ENCODE results near the gene RBM20.

RBM20 gene

GRCh38 chr10:110871298-110872084 lies 227.4 kb downstream of the RBM20 start, which contains the start of gene PDCD4:
PDCD4 (plus strand) TSS chr10:110871928; CDS start chr10:110876028, 4,100 bp downstream.
- peak; percentile 98 for DNase-seq (ENCODE audit: low spot score)

DNA sequence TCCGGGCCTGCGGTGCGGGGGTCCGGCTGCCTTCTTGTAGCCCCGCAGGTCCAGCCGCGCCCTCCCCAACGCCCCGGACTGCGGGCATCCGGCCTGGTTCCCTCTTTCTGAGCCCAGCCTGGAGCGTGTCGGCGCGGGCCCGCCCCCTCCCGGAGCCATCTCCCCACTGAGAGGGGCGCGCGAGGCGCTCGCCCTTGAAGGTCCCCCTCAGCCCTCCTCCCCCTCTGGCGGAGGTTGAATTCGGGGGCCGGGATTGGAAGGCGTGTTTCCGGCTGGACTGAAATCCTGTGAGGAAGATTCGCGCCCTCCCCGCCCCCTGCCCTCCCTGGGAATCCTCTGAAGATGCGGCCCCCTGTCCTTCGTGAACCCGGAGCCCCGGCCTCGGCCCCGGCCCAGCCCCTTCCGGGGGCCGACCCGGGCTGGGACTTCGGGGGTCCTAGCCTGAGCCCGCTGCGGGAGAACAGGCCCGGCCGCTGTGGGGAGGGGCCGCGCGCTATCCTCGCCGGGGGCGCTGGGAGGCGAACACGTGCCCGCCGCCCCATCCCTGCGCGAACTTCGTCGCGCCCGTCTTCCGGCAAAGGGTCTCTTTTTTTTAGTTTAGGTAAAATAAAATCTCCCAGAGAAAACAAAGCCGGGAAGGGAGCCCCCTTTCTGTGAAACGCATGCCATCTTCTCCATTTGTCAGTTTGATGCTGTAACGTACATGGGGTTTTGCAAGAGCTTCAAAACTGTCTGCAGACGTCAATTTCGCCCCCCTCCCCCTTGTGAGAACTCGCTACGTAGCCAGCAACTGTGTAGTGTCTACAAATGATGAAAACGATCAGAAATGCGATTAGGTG lies 228.2 kb downstream of the RBM20 start:
- DNase-seq (ENCODE audit: low spot score), result peak; percentile 64

DNA sequence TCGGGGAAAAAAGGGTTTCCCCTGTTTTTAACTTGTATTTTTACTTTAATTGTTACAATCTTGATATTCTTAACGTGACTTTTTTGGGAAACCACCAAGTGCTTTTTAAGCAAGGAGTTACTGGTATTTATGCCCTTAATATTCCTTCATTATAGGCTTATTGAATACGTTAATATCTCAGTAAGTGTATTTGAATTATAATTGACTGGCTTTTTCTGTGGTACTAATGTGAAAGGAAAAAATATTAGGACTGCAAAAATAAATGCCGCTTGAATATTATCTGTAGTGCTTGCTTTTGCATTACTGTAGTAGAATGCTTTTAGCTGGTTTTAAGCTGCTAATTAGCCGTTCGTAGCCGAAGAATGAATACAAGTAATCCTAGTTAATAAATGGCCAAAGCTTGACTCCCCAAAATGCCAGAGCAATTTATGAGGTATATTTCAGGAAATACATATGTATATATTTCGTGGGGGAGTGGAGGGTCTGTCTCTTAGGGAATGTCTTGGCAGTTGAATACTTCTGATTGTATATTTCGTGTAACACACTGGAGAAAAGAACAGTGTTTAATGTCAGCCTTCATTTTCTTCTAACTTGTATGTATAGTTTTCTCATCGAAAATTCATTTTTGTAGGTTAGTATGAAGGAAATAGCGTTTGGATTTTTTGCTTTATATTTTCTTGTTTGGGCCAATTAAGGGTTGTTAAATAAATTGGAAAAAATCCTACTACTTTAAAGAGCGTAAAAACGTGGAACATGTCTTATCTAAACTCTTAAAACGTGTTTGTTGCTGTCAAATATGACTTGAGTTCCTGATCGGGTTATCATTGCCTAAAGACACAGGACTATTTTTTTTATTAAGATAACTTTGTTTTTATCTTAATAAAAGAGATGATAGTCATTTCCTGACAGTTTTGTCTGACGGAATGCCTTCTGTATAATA lies 229.1 kb downstream of the RBM20 start:
- no peak for DNase-seq (ENCODE audit: low spot score)

GRCh38 chr10:110873951-110874350 lies 229.8 kb downstream of the RBM20 start:
- no peak for DNase-seq (ENCODE audit: low spot score)

DNA sequence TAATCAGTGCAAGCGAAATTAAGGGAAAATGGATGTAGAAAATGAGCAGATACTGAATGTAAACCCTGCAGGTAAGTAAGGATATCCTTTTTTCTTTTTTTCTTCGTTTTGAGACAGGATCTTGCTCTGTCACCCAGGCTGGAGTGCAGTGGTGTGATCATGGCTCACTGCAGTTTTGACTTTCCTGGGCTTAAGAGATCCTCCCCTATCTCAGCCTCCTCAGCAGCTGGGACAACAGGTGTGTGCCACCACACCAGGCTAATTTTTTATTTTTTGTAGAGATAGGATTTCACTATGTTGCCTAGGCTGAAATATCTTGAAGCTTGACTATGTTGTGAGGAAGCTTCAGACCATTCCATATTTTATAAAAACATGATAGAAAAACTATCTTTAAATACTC lies 231.9 kb downstream of the RBM20 start:
- no peak for DNase-seq (ENCODE audit: low spot score)

DNA sequence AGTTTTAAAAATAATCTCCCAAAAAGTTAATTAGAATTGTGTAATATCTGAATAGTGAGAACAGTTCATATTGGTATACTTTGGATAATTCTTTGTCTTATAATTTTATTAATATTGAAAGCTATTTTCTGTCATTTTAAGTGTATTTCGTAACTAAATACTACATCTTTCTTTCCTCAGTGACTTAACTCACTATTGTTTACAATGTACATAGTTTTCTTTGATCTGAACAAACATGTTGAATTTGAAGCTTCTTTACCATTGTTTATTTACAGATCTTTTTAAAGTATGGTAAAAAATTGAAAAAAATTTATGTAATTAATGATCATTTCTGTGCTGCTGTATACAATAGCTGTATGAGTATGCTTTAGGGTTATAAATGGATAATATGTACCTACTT lies 232.7 kb downstream of the RBM20 start:
- DNase-seq (ENCODE audit: low spot score), result no peak

- no peak for DNase-seq (ENCODE audit: low spot score)
These were observed 235.9 kb downstream of the RBM20 start for GRCh38 chr10:110880012-110880411.

- DNase-seq (ENCODE audit: low spot score), result no peak
These were observed 237.1 kb downstream of the RBM20 start for GRCh38 chr10:110881247-110881646.

- no peak for DNase-seq (ENCODE audit: low spot score)
These were observed 237.8 kb downstream of the RBM20 start for GRCh38 chr10:110881905-110882304.

DNA sequence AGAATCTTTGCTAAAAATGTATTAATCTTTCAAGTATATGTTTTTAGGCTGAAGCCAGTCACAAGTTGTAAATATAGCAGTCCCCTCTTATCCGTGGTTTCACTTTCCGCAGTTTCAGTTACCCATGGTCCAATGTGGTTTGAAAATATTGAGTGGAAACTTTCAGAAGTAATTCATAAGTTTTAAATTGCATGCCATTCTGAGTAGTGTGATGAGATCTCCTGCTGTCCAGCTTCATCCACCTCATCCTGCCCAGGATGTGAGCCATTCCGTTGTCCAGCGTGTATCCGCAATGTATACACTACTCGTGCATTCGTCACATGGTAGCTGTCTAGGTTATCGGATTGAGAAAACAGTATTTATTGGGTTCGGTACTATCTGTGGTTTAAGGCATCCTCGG lies 239.8 kb downstream of the RBM20 start:
- DNase-seq (ENCODE audit: low spot score), result no peak

GRCh38 chr10:110885932-110886674 lies 242.0 kb downstream of the RBM20 start:
- DNase-seq (ENCODE audit: low spot score), result no peak

DNA sequence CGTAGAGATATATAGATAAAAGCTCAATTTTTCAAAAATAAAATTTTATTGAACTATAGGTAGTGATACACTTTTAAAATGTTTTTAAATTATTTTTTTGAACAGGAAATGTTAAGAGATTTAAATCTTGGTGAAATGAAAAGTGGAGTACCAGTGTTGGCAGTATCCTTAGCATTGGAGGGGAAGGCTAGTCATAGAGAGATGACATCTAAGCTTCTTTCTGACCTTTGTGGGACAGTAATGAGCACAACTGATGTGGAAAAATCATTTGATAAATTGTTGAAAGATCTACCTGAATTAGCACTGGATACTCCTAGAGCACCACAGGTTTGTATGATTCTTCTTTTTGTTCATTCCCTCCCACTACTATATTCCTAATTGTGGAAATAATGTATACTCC lies 243.4 kb downstream of the RBM20 start:
- no peak for DNase-seq (ENCODE audit: low spot score)
